ENCODE results near the gene NPSR1. TPM values are rescaled to one million over a fixed set of nuclear protein-coding genes. Genes with fewer than 3 reads are reported as not detected.

The NPSR1 gene
- polyA plus RNA-seq, 1 of the 3 experiments (the other 2 are of a cell fraction), result not detected

DNA sequence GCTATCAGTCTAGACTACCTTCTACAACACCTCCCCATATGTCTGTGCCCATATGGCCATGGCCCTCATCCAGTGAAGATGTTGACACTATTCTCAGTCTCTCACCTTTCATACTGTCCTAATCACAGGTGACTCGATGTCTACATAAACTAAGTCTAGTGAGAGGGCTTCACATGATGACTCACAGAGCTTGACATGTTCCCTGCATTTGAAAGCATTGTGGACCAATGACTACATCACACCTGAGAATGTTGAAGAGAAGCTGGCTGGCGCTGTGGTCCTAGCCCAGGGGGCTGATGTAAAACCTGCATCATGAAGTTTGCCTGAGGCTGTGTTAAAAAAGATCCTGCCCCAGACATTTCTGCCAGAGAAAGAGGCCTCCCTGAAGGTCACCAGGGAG, 167.2 kb downstream of the NPSR1 start:
- Histone ChIP-seq H3K4me2 (no peak overlapping the region), H3K27me3 (ENCODE audit: insufficient read depth) (peaks cover 9% of the 10 kb centered on the region; the same call in 1 of the 2 replicates), H3F3A (replicated peaks; ENCODE audit: insufficient read depth) (no peaks in the 10 kb centered on the region), H3K4me3 (ENCODE audit: low read depth in 2 of 2, low read length in 1 of 2) (no peak overlapping the region), H3K9me2 (no peaks in the 10 kb centered on the region), H3K36me3 (replicated peaks in 1 of 2; ENCODE audit: control insufficient read depth in 1 of 2, insufficient read depth in 2 of 2, low read length in 1 of 2) (no peaks in the 10 kb centered on the region), H3K4me1 (ENCODE audit: control insufficient read depth in 1 of 2, insufficient read depth in 2 of 2, low read depth in 1 of 2, low read length in 1 of 2) (no peaks in the 10 kb centered on the region; a peak in 1 of 4 replicates), H3K27ac (ENCODE audit: low read depth in 2 of 2, low read length in 1 of 2) (no peak overlapping the region), H3K79me2 (ENCODE audit: insufficient read depth) (no peaks in the 10 kb centered on the region), H4K20me1 (ENCODE audit: insufficient read depth) (no peaks in the 10 kb centered on the region), H3K9me3 (no peaks in the 10 kb centered on the region), H3K9ac (no peak overlapping the region), H2AFZ (ENCODE audit: low read depth) (no peak overlapping the region)
- DNase-seq, result no peak
- 31% methylated on average over 2 of the region's 2 CpGs for WGBS (ENCODE audit: low lambda C conversion rate)
- ChIA-PET CTCF (interaction anchor here (1.7 to 2.6 kb wide), 3 partner anchors 11 to 211 kb away, joined by 4 to 16 read pairs (median 8); no protein-coding TSS in a partner anchor), POLR2A (no interaction called here)
- TF ChIP-seq RFX5 (IDR thresholded peaks at IDR 0.05; ENCODE audit: low read length) (no peak), JUND (IDR thresholded peaks at IDR 0.05) (no peak), FOXM1 (IDR thresholded peaks at IDR 0.05; ENCODE audit: low read depth) (no peak), TEAD4 (IDR thresholded peaks at IDR 0.05; ENCODE audit: borderline replicate concordance, insufficient read depth) (no peak), POLR2AphosphoS5 (IDR thresholded peaks at IDR 0.05; ENCODE audit: low read depth, low read length) (no peak), NRF1 (IDR thresholded peaks at IDR 0.05; ENCODE audit: low read depth, low read length) (no peak), MXI1 (IDR thresholded peaks at IDR 0.05; ENCODE audit: low read depth, low read length) (no peak), RCOR1 (IDR thresholded peaks at IDR 0.05; ENCODE audit: low read length) (no peak), EZH2phosphoT487 (IDR thresholded peaks at IDR 0.05; ENCODE audit: borderline replicate concordance, low read depth) (no peak), RXRA (IDR thresholded peaks at IDR 0.05; ENCODE audit: borderline replicate concordance, low read depth) (no peak)
- TF ChIP-seq, protein P1, sequence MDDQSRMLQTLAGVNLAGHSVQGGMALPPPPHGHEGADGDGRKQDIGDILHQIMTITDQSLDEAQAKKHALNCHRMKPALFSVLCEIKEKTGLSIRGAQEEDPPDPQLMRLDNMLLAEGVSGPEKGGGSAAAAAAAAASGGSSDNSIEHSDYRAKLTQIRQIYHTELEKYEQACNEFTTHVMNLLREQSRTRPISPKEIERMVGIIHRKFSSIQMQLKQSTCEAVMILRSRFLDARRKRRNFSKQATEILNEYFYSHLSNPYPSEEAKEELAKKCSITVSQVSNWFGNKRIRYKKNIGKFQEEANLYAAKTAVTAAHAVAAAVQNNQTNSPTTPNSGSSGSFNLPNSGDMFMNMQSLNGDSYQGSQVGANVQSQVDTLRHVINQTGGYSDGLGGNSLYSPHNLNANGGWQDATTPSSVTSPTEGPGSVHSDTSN (IDR thresholded peaks at IDR 0.05), result no peak
- TF ChIP-seq, protein P2, sequence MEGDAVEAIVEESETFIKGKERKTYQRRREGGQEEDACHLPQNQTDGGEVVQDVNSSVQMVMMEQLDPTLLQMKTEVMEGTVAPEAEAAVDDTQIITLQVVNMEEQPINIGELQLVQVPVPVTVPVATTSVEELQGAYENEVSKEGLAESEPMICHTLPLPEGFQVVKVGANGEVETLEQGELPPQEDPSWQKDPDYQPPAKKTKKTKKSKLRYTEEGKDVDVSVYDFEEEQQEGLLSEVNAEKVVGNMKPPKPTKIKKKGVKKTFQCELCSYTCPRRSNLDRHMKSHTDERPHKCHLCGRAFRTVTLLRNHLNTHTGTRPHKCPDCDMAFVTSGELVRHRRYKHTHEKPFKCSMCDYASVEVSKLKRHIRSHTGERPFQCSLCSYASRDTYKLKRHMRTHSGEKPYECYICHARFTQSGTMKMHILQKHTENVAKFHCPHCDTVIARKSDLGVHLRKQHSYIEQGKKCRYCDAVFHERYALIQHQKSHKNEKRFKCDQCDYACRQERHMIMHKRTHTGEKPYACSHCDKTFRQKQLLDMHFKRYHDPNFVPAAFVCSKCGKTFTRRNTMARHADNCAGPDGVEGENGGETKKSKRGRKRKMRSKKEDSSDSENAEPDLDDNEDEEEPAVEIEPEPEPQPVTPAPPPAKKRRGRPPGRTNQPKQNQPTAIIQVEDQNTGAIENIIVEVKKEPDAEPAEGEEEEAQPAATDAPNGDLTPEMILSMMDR (IDR thresholded peaks at IDR 0.05), result no peak

DNA sequence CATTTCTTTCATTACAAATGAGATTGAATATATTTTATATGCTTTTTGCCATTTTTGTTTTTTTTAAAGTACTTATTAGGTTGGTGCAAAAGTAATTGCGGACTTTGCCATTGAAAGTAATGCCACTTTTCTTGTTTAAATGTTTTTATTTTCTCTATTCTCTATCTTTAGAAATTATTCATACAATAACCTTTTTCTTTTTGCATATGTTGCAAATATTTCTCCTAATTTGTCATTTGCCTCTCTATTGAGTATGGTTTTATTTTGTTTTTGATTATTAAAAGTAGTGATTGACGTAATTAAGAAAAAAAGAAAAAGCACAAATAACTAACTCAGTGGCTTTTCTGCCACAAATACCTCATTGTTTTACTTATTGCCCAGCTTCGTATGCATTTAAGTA, 172.4 kb downstream of the NPSR1 start:
- Histone ChIP-seq H3K4me3 (ENCODE audit: low read depth in 2 of 2, low read length in 1 of 2) (no peak overlapping the region), H3K4me2 (no peak overlapping the region), H3K27ac (ENCODE audit: low read depth in 2 of 2, low read length in 1 of 2) (no peak overlapping the region), H2AFZ (ENCODE audit: low read depth) (no peak overlapping the region), H3K27me3 (ENCODE audit: insufficient read depth) (peaks cover 24% of the 10 kb centered on the region; the same call in 1 of the 2 replicates), H4K20me1 (ENCODE audit: insufficient read depth) (no peaks in the 10 kb centered on the region), H3K9ac (no peak overlapping the region), H3K4me1 (ENCODE audit: control insufficient read depth in 1 of 2, insufficient read depth in 2 of 2, low read depth in 1 of 2, low read length in 1 of 2) (no peaks in the 10 kb centered on the region), H3K79me2 (ENCODE audit: insufficient read depth) (no peaks in the 10 kb centered on the region), H3K9me2 (no peaks in the 10 kb centered on the region), H3K9me3 (no peaks in the 10 kb centered on the region), H3F3A (replicated peaks; ENCODE audit: insufficient read depth) (no peaks in the 10 kb centered on the region), H3K36me3 (replicated peaks in 1 of 2; ENCODE audit: control insufficient read depth in 1 of 2, insufficient read depth in 2 of 2, low read length in 1 of 2) (no peaks in the 10 kb centered on the region)
- TF ChIP-seq TEAD4 (IDR thresholded peaks at IDR 0.05; ENCODE audit: borderline replicate concordance, insufficient read depth), result no peak
- TF ChIP-seq, protein P3, sequence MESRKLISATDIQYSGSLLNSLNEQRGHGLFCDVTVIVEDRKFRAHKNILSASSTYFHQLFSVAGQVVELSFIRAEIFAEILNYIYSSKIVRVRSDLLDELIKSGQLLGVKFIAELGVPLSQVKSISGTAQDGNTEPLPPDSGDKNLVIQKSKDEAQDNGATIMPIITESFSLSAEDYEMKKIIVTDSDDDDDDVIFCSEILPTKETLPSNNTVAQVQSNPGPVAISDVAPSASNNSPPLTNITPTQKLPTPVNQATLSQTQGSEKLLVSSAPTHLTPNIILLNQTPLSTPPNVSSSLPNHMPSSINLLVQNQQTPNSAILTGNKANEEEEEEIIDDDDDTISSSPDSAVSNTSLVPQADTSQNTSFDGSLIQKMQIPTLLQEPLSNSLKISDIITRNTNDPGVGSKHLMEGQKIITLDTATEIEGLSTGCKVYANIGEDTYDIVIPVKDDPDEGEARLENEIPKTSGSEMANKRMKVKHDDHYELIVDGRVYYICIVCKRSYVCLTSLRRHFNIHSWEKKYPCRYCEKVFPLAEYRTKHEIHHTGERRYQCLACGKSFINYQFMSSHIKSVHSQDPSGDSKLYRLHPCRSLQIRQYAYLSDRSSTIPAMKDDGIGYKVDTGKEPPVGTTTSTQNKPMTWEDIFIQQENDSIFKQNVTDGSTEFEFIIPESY (IDR thresholded peaks at IDR 0.05; ENCODE audit: borderline replicate concordance, low read depth), result no peak
- ChIA-PET CTCF (no interaction called here), POLR2A (no interaction called here)
- 48% methylated on average over 3 of the region's 3 CpGs for WGBS (ENCODE audit: low lambda C conversion rate)
- no peak for DNase-seq

All from SK-N-SH (cell line).